HG03280 (cell line): Measurements from ENCODE around the gene GSG1L.
"Not testable (repeated sequence)": the region's sequence is repeated elsewhere in the genome, so short reads cannot be mapped to it uniquely, and the experiment has no call there.

ENCODE experiments used
- ATAC-seq: cut with Tn5 transposase; IDR thresholded peaks from one replicate; pipeline ENCODE4 v1.9.1; 2021; ENCODE audit warnings: mild to moderate bottlenecking, moderate library complexity; ENCODE audit not compliant: unreplicated experiment

Gene GSG1L

GRCh38 chr16:27984121-27984520, 79.4 kb downstream of the GSG1L start:
- no peak for ATAC-seq

GRCh38 chr16:27983244-27983643, 80.3 kb downstream of the GSG1L start:
- ATAC-seq, result no peak

DNA sequence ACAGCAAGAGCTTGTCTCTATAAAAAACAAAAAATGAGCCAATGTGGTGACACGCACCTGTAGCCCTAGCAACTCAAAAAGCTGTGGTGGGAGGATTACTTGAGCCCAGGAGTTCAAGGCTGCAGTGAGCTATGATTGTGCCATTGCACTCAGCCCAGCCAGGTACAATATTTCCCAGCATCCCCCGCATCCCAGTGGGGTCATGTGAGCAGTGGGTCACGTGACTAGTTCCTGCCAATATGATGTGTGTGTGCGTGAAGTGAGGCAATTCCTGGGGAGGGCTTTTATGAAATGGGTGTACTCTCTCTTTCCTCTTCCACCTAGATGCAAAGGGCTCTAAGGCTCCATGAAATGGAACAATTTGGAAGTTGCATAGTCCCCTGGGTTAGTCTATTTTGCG, 81.3 kb downstream of the GSG1L start:
- no peak for ATAC-seq

- ATAC-seq, result no peak
Measured at GRCh38 chr16:27980919-27981700, 82.4 kb downstream of the GSG1L start.

GRCh38 chr16:27980076-27980775, 83.3 kb downstream of the GSG1L start:
- no peak for ATAC-seq

DNA sequence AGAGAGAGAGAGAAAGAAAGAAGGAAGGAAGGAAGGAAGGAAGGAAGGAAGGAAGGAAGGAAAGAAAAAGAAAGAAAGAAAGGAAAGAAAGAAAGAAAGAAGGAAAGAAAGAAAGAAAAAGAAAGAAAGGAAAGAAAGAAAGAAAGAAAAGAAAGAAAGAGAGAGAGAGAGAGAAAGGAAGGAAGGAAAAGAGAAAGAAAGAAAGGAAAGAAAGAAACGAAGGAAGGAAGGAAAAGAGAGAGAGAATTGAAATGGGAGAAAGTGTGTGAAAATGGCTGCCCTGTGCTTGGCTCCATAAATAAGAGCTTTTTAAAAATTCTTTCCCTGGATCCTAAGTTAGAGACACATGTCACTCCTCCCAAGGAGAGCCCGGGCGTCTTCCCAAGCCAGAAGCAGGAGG, 83.8 kb downstream of the GSG1L start:
- ATAC-seq, result not testable (repeated sequence)

DNA sequence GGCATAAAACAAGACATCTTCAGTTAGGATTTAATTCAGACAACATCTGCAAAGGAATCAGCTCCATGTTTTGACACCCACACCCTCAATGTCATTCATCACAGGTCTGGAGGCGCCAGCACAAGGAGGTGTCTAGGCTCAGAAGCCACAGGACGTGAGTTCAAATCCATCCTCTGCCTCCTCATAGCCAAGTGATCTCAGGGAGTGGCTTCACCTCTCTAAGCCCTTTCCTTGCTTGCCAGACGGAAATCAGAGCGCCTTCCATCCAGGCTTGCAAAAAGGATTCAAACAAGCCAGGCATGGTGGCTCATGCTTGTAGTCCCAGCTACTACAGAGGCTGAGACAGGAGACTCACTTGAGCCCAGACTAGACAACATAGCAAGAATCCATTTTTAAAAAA, 84.6 kb downstream of the GSG1L start:
- ATAC-seq, result no peak

DNA sequence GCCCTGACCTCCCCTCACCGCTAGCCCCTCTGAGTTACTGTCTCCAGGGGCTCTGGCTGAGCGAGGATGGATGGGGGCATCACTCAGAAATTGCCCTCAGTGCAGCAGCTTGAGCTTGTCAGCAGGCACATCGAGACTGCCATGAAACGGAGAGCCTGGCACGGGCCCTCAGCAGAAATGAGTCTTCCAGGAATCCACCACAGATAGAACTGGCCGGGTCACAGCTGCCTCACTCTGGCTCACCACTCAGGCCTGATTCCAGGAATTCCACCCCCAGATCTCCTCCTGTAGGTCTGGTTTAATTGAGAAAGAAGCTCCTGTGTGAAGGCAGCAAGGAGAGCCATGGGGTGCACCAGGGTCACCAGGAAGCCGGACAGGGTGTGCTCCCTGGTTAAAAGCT, 85.5 kb downstream of the GSG1L start:
- no peak for ATAC-seq

GRCh38 chr16:27976990-27977389, 86.5 kb downstream of the GSG1L start:
- no peak for ATAC-seq

- ATAC-seq, result no peak
Measured at GRCh38 chr16:27974896-27975540, 88.5 kb downstream of the GSG1L start.

- no peak for ATAC-seq
Measured at GRCh38 chr16:27973678-27974077, 89.8 kb downstream of the GSG1L start.

DNA sequence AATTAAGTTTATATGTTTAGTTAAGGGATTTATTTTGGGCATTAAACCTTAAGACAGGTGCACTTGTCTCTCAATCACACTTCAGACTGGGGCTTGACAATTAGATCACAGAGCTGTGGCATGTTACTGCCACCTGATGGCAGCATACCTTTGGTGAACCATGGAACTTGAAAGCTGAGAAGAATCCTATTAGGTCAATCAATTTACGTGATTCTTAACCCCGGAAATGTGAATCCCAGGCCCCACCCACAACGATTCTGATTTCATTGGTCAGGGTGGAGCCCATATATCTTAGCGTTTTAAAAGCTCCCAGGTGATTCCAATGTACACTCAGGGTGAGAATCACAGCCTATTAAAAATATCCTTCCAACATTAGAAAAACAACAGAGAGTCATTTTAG, 91.0 kb downstream of the GSG1L start:
- no peak for ATAC-seq

DNA sequence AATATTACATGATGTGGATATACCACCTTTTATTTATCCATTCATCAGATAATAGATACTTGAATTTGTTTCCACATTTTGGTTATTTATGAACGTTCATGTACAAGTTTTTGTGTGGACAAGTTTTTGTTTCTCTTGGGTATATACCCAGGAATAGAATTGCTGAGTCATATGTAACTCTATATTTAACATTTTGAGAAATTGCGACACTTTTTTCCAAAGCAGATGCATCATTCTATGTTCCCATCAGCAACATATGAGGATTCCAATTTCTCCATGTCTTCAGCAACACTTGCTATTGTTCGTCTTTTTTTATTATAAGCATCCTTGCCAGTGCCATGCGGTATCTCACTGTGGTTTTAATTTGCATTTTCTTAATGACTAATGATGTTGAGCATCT, 93.9 kb downstream of the GSG1L start:
- no peak for ATAC-seq

GRCh38 chr16:27967169-27967568, 96.3 kb downstream of the GSG1L start:
- no peak for ATAC-seq

DNA sequence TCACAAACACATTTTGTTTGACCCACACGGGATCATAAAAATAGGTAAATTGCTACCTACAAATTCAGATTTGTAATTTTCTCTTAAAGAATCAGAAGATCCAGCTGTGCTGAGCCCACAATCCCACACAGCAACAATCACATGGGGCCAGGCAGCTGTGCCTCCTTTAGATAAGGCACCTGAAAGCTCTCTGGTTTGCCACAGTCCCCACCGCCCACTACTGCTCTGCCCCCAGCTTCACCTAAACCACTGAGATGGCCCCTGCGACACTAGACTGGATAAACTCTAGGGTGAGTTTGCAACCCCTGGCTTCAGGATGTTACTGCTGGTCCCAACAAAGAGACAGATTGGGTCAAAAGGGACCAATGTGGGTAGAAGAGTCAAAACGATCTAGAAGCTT, 96.8 kb downstream of the GSG1L start:
- ATAC-seq, result no peak

GRCh38 chr16:27965801-27966200, 97.7 kb downstream of the GSG1L start:
- ATAC-seq, result no peak

- ATAC-seq, result no peak
Measured at GRCh38 chr16:27963471-27963965, 100.0 kb downstream of the GSG1L start.

- no peak for ATAC-seq
Measured at GRCh38 chr16:27962197-27962596, 101.3 kb downstream of the GSG1L start.

GRCh38 chr16:27961296-27961620, 102.3 kb downstream of the GSG1L start:
- ATAC-seq, result no peak

DNA sequence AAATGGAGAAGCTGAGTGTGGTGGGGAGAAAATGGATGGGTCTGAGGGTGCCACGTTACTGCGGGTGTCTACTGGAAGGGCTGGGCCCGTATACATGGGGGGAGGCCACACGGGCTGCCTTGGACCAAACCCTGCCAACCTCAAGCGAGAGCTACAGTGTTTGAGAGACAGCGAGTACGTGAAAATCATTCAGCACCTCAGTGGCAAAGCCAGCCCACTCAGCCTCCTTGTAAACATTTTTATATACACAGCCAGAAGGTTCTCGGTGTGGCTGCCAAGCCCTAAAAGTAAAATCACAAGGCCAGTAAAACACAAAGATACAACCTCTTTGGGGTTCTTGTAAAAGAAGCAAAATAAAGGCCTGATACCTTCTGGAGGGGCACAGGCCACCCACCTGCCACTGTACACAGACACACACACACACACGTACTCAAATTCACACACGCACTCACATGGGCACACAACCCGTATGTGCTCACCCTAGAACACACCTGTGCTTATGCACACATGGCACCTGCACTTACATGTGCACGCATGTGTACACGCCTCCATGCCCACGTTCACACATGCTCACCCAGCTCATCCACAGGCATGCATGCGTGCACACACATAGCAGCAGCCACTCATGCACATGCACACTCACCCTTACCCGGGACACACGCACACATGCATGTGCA, 102.8 kb downstream of the GSG1L start:
- ATAC-seq, result no peak

DNA sequence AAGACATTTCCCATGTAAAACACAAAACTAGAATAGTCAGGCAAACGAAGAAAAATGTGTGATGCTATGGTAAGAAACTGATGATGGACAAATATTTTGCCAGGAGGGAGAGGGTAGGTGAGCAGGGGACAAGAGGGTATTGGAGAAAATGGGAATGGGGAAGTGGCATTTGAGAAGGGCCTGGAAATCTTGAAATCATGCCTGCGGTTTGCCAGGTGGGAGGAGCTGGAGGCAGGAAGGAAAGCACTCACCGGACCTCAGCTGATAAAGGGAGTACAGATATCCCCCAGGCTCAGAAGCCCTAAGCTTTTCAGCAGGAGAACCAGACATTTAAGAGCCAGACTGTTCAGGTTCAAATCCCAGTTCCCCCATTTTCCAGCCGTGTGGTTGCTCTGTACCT, 103.6 kb downstream of the GSG1L start:
- ATAC-seq, result no peak
